MM.1S (cell line): ENCODE results near the gene CFAP65.

ENCODE experiments used
- DNase-seq: peaks from one replicate; pipeline ENCODE4 v3.0.0-alpha.2; 2015
- H2AFZ ChIP-seq: fragments of 300-600 bp; sonication (generic); 2 replicates; pipeline ENCODE4 v1.6.0; 2016; ENCODE audit warnings: antibody characterized with exemption, low read length
- H3F3A ChIP-seq: fragments of 300-600 bp; sonication (generic); 2 replicates; pipeline ENCODE4 v1.6.1; 2016; ENCODE audit warnings: mild to moderate bottlenecking, antibody characterized with exemption, low read length, moderate library complexity, mixed read lengths; ENCODE audit not compliant: insufficient read depth
- H3K27ac ChIP-seq: fragments of 300-600 bp; sonication (generic); 2 replicates; pipeline ENCODE4 v1.5.1; 2016; ENCODE audit warnings: mild to moderate bottlenecking, low read length
- H3K27me3 ChIP-seq: fragments of 300-600 bp; sonication (generic); replicated peaks from 2 replicates; pipeline ENCODE4 v1.6.0; 2016; ENCODE audit warnings: low read length; ENCODE audit not compliant: insufficient read depth
- H3K36me3 ChIP-seq: fragments of 300-600 bp; sonication (generic); replicated peaks from 2 replicates; pipeline ENCODE4 v1.6.1; 2016; ENCODE audit warnings: mild to moderate bottlenecking, low read length, mixed read lengths; ENCODE audit not compliant: insufficient read depth
- H3K4me1 ChIP-seq: fragments of 300-600 bp; sonication (generic); 2 replicates; pipeline ENCODE4 v1.6.1; 2016; ENCODE audit warnings: low read length, mixed read lengths
- H3K4me2 ChIP-seq: fragments of 300-600 bp; sonication (generic); 2 replicates; pipeline ENCODE4 v1.6.0; 2016; ENCODE audit warnings: low read depth, low read length
- H3K4me3 ChIP-seq: fragments of 300-600 bp; sonication (generic); 2 replicates; pipeline ENCODE4 v1.5.1; 2016; ENCODE audit warnings: low read length, mixed read lengths
- H3K79me2 ChIP-seq: fragments of 300-600 bp; sonication (generic); 2 replicates; pipeline ENCODE4 v1.6.1; 2016; ENCODE audit warnings: mixed run types, low read length, mixed read lengths
- H3K9ac ChIP-seq: fragments of 300-600 bp; sonication (generic); 2 replicates; pipeline ENCODE4 v1.6.1; 2016; ENCODE audit warnings: low read length, mixed read lengths
- H3K9me2 ChIP-seq: fragments of 300-600 bp; sonication (generic); replicated peaks from 2 replicates; pipeline ENCODE4 v1.6.1; 2016; ENCODE audit warnings: mild to moderate bottlenecking, low read length, mixed read lengths; ENCODE audit not compliant: insufficient read depth
- H3K9me3 ChIP-seq: fragments of 300-600 bp; sonication (generic); replicated peaks from 2 replicates; pipeline ENCODE4 v1.6.1; 2016; ENCODE audit warnings: mild to moderate bottlenecking, low read length, mixed read lengths; ENCODE audit not compliant: insufficient read depth
- H4K20me1 ChIP-seq: fragments of 300-600 bp; sonication (generic); 2 replicates; pipeline ENCODE4 v1.6.1; 2016; ENCODE audit warnings: mild to moderate bottlenecking, low read length, moderate library complexity, mixed read lengths; ENCODE audit not compliant: insufficient read depth
- CTCF ChIP-seq: fragments of 300-600 bp; sonication (generic); IDR thresholded peaks from 2 replicates; pipeline ENCODE4 v1.5.1; 2016; ENCODE audit warnings: antibody characterized with exemption, low read length, mixed read lengths
- EZH2 ChIP-seq: fragments of 300-600 bp; sonication (generic); optimal IDR thresholded peaks from 2 replicates; pipeline ENCODE3; 2017; ENCODE audit warnings: low read depth, mild to moderate bottlenecking, antibody characterized with exemption, low read length, mixed read lengths
- EZH2phosphoT487 ChIP-seq: fragments of 300-600 bp; sonication (generic); IDR thresholded peaks from 2 replicates; pipeline ENCODE4 v1.6.1; 2018; ENCODE audit warnings: antibody characterized with exemption, low read length

Gene CFAP65

GRCh38 chr2:218993345-218994315, 47.7 kb downstream of the CFAP65 start, which contains the start of gene CRYBA2:
Gene CRYBA2 (minus strand): TSS chr2:218993422. CDS start chr2:218993176, 246 bp downstream.
- Histone ChIP-seq H3K9ac (no peak within 1 kb of the TSS), H3K27me3 (peaks cover 97% of the 10 kb centered on the region), H3K4me3 (peak within 1 kb of the TSS; percentile 55), H3K4me1 (0 out of 2 replicates have a peak, but pooled peaks cover 6% of the 10 kb centered on the region), H3K79me2 (no peaks in the 10 kb centered on the region), H3F3A (no peaks in the 10 kb centered on the region), H3K9me2 (no peaks in the 10 kb centered on the region), H3K36me3 (no peaks in the 10 kb centered on the region), H3K27ac (no peak within 1 kb of the TSS), H3K4me2 (peak within 1 kb of the TSS; percentile 98), H4K20me1 (no peaks in the 10 kb centered on the region), H2AFZ (peak within 1 kb of the TSS; percentile 64), H3K9me3 (no peaks in the 10 kb centered on the region)
- peak; percentile 52 for DNase-seq
- TF ChIP-seq CTCF (no peak), EZH2phosphoT487 (no peak), EZH2 (no peak)

GRCh38 chr2:218992703-218993344, 48.5 kb downstream of the CFAP65 start:
- Histone ChIP-seq H3K9ac (no peak overlapping the region), H3K36me3 (no peaks in the 10 kb centered on the region), H3F3A (no peaks in the 10 kb centered on the region), H3K27ac (no peak overlapping the region), H2AFZ (peak overlapping the region; percentile 64), H3K4me3 (peak overlapping the region; percentile 55), H3K9me3 (no peaks in the 10 kb centered on the region), H4K20me1 (no peaks in the 10 kb centered on the region), H3K27me3 (peaks cover 96% of the 10 kb centered on the region), H3K9me2 (no peaks in the 10 kb centered on the region), H3K79me2 (no peaks in the 10 kb centered on the region), H3K4me1 (0 out of 2 replicates have a peak, but pooled peaks cover 6% of the 10 kb centered on the region), H3K4me2 (peak overlapping the region; percentile 98)
- TF ChIP-seq EZH2, result no peak
- no peak for TF ChIP-seq EZH2phosphoT487
- TF ChIP-seq CTCF, result no peak
- DNase-seq, result peak; percentile 33

DNA sequence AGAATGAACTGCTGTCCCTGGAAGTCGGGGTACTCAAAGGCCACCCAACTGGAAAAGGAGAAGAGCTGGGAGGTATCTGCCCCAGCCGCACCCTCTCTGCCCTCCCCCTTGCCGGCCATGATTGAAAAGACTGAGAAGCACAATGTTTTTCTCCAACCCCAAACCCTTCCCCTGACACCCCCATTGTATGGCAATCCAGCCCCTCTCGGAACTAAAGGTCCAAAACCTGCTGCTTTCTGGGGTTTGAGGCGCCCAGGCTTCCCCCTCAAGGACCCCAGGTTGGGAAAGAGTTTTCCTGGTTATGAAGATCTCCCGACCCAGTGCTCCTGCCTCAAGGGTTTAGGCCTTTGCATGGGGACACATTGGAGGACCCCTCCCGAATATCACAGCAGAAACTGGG, 49.1 kb downstream of the CFAP65 start:
- TF ChIP-seq EZH2, result no peak
- no peak for TF ChIP-seq CTCF
- TF ChIP-seq EZH2phosphoT487, result no peak
- Histone ChIP-seq H3K79me2 (no peaks in the 10 kb centered on the region), H3F3A (no peaks in the 10 kb centered on the region), H2AFZ (no peak overlapping the region), H3K4me3 (no peak overlapping the region), H3K27ac (no peak overlapping the region), H4K20me1 (no peaks in the 10 kb centered on the region), H3K27me3 (peaks cover 95% of the 10 kb centered on the region), H3K9ac (no peak overlapping the region), H3K4me2 (no peak overlapping the region), H3K4me1 (0 out of 2 replicates have a peak, but pooled peaks cover 6% of the 10 kb centered on the region), H3K9me3 (no peaks in the 10 kb centered on the region), H3K36me3 (no peaks in the 10 kb centered on the region), H3K9me2 (no peaks in the 10 kb centered on the region)
- DNase-seq, result no peak
